HG02981 (cell line): ENCODE data around the gene GLP1R.

Experiments used
- ATAC-seq: cut with Tn5 transposase; IDR thresholded peaks from one replicate; pipeline ENCODE4 v1.9.1; 2021; ENCODE audit warnings: mild to moderate bottlenecking, moderate library complexity; ENCODE audit not compliant: unreplicated experiment

GLP1R gene

DNA sequence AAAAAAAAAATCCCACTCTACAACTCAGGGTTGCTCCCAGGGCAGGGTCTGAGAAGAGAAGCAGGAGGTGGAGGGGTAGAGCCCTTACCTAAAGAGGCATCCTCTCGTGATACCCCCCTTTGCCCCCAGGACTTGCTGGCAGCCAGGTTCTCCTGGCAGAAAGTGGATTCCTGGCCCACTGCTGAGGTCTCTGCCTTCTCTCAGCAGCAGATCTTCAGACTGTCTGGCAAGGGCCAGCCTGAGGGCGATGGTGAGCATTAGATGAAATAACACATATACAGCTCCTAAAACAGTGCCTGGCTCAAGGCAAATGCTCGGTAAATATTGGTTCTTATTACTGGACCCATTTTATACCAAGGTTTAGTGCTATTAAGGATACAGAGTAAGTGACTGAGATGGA, 4.8 kb upstream of the GLP1R start:
- ATAC-seq, result no peak

DNA sequence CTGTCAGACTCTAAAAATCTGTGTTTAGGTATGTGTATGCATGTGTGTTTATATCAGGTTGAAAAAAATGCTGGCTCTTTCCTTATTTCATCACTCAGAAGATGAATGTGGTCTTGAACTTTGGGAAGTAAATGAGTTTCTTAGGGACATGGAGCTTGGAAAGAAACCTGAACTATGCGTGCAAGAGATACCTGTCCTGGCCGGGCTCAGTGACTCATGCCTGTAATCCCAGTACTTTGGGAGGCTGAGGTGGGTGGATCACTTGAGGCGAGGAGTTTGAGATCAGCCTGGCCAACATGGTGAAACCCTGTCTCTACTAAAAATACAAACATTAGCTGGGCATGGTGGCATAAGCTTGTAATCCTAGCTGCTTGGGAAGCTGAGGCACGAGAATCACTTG, 4.4 kb upstream of the GLP1R start:
- no peak for ATAC-seq

DNA sequence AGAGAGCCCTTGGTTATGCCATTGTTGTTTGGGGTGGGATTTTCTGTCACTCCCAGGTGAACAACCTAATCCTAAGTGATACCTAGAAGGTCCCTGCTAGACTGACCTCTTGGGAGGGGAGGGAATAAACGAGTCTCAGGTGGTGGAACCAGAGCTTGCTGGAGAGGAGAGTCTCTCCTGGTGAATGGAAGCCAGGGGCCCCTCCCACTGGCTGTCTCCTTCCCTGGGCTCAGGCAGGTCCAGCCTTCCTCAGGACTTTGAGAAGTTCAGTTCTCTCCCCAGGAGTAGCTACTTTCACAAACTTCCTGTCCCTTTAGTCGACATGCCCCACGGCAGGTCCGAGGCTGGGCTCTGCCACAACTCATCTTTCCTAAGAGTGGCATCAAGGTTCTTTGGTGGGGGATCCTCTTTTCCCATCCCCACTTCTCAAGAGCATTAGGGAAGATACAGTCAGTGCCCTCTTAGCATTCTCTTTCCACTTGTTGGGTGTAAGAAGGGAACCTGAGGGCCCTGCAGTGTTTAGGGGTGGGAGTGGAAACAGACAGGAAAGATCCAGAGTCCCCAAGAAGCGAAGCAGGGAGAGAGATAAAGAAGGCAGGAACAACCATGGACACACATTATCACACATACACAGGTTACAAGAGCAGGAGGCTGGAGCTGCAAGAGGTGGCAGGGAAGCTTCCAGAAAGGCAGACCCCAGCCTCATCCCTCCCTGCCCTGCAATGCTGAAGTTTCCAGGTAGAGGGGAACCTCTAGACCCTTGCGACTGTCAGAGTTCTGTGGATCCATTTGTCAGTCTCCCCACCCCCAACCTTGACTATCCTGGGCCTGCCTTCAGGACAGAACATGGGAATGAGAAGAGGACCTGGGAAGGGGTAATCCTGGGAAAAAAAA, 900 bp upstream of the GLP1R start:
- ATAC-seq, result no peak

DNA sequence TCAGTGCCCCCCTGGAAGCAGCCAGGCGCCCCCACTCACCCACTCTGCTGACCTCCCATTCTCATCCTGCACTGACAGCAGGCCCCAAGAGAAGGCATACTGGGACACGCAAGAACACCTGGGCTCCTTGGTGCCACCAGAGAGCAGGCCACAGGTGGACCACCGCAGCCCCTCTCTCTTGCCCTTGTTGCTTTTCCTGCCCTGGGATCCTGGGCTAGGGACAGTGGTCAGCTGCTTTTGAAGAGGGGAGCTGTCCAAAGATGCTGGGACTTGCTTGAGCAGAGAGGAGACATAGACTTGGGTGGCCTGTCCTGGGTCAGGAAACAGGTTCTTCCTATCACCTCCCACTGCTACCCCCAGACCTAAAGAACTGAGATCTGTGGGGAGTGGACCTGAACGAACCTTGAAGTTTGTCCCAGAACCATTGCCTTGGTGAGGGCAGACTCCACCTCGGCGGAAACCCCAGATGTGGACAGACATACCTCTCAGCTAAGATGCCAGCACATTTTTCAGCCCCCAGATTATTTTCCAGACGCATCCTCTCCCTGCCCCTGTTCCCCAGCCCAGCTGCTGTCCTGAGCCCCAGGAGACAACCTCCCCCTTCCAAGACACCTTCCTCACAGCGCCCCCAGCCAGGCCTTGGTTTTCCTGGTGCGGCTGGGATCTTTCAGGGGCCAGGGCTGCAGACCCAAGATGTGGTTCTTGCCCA, 1.1 kb downstream of the GLP1R start:
- ATAC-seq, result no peak

DNA sequence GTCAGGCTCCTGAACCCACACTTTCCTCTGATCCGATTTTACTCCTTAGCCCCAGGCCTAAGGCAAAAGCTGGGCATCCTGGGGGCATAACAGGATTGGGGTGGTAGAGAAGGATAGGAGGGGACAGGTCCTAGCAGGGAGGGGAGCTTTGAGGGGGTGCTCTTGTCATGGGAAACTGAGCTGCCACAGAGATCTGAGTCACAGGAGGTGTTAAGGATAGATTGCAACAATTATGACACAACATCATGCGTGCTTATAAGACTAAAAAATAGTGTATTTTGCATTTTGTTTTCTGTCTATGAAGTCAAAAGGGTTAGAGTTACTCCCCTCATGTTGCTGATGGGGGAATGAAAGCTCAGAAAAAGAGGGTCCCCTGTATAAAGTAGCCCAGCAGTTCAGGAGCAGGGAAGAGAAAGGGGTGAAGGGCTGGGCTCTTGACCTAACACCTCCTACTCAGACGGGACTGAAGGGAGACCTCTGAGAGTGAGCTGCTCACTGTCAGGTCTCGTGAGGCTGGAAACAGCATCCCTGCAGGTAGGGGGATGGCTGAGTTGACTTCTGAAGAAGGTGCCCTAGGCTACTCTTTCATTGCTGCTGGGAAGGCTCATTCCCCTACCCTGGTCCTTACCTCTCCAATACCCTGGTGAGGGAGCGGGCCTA, 2.0 kb downstream of the GLP1R start:
- no peak for ATAC-seq

DNA sequence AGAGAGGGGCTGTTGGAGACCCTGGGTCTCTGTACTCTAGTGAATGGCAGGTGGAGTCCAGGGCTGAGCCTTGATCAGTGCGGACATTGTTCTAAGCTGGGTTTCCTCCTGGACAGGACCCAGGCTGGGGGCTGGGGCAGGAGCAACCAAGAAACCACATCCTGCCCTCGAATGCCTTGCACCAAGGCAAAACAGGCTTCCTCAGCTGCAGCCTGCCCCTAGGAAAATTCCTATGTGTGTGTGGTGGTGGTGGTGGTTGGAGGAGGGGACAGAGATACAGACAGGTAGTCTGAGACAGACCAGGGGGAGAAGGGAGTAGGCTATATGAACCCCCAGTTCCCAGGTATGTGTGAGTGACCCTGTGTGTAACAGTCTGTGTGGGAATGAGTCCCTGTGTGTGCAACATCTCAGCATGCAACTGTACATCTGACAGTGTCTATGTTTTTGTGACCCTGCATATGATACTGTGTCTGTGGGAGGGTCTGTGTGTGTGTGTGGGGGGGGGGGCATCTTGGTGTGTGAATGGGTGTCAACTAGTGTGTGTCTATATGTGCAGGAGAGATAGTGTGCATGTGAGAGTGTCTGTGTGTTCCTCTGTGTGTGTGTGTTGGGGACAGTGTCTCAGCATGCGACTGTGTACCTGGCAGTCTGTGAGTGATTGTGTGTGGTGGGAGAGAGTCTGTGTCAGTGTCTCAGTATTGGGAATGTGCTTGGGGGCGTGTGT, 3.0 kb downstream of the GLP1R start:
- ATAC-seq, result no peak

DNA sequence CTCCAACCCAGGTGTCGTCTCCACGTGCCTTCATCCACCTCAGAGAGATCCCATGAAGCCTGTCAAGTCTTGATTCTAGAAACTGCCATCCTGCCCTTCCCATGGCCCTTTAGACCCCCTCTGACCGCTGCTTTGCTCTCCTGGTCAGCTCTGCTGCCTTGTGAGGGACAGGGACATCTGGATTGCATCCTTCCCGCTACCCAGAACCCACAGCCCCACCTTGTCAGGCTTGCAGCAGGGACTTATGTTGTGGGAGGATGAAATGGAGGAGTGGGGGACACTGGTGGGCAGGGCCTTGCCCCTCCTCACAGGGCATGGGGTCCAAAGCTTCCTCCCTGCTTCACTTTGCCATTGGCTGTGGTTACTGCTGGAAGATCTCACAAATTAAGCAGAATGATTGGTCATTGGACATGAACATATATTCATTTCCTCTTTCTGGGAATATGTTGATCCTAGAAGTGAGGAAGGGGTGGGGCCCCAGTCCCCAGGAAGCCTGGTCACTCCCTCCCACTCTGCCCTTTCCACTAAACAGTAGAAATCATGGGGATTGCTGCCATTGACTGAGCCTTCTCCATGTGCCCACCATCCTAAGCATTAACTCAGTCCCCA, 4.5 kb downstream of the GLP1R start:
- ATAC-seq, result no peak

DNA sequence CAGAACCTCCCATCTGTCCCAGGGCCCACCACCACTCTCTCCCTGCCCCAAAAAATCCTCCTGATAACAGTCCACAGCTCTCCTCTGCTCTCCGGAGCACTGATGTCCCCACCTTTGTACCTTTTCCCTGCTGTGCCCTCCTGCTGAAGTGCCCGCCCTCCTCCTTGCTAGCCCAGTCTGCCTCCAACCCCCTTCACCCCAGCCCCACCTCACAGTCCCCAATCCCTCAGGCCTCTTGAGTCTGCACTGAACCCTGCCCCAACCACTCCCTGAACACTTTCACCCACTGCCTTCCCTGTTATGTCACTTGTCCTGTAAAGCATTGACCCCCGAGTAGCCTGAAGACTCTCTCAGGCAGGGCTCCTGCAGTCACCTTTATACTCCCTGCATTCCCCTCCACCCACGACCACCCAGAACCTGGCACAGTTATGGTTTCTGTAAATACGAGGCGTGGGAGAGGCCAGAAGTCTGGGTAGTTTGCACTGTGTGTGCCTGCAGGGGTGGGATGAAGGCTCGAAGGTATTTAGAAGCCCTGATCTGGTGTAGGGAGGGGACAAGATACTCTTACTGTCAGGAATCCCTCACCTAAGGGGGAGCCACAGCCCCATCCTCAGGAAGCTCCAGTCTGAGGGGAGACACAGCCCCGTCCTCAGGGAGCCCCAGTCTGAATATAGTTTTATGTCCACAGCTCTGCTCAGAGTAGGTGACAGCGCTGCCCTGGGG, 5.4 kb downstream of the GLP1R start:
- ATAC-seq, result no peak

DNA sequence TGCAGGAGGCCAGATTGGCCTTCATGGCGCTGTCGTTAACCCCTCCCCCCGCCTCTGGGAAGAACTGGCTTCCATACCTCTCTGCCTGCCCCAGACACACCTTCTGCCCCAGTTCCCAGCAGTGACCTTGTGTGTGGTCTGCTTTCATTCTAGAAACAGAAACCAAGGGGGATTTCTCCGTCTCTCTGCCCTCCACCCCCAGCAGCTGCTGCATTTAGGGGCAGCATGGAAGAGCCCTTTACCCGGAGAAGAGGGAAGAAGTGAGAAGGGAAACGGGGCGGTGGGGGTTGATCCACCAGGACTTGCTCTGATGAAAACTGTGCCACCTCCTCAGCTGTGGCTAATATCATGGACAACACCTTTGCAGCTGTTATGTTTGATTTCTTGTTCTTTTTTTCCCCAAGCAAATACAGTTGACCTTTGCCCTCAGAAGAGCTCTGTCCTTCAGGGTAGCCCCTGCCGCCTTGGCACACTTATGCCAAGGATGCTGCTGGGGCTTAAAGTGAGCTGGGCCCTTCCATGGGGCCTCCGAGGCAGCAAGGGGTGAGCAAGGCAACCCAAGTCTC, 6.1 kb downstream of the GLP1R start:
- ATAC-seq, result no peak

DNA sequence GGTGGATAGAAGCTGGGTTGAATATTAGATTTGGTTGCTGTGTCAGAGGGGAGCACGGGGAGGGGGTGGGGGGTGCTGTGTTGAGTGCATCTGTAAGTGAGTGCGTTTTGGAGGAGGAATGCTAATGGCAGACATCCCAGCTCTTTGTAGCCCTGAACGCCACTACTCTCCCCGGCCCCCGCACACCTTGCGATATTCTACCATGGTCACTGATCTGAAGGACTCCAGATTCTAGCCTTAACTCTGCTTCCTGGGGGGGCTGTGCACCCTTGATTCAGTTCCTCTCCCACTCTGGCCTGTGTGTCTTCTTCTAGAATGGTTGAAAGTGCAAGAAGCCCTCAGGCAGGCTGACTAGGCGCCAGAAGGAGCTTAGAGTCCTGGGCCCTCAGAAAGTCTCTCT, 7.1 kb downstream of the GLP1R start:
- ATAC-seq, result no peak

DNA sequence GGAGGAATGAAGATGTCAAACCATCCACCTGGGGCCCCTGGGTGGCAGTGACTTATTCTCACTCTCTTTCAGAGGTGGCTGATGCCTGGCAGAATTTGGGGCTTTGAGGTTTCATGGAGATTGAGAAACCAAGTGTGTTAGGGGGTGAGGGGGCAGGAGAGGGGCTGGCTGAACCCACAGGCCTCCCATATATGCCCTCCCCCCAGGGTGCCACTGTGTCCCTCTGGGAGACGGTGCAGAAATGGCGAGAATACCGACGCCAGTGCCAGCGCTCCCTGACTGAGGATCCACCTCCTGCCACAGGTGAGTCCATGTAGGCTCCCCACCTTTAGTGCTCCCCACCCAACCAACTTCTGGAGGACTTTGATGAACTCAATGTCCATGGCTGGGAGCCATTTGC, 7.6 kb downstream of the GLP1R start:
- no peak for ATAC-seq

DNA sequence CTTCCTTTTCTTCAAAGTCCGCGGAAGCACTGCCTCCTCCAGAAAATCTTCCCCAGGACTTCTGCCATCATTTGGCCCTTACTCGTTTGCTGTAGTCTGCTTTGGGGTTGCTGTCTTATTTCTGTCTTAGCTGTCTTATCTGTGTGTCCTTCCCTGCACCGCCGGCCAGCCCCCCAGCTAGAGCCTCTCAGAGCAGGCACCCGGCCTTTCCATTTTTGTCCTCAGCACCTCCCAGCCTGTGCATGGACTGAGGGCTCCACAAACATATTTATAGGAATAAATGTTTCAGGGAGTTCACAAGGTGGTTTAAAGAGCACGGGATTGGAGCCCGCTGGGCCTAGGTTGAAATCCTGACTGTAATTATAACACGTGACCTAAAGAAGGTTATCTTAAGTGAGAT, 8.1 kb downstream of the GLP1R start:
- ATAC-seq, result no peak

DNA sequence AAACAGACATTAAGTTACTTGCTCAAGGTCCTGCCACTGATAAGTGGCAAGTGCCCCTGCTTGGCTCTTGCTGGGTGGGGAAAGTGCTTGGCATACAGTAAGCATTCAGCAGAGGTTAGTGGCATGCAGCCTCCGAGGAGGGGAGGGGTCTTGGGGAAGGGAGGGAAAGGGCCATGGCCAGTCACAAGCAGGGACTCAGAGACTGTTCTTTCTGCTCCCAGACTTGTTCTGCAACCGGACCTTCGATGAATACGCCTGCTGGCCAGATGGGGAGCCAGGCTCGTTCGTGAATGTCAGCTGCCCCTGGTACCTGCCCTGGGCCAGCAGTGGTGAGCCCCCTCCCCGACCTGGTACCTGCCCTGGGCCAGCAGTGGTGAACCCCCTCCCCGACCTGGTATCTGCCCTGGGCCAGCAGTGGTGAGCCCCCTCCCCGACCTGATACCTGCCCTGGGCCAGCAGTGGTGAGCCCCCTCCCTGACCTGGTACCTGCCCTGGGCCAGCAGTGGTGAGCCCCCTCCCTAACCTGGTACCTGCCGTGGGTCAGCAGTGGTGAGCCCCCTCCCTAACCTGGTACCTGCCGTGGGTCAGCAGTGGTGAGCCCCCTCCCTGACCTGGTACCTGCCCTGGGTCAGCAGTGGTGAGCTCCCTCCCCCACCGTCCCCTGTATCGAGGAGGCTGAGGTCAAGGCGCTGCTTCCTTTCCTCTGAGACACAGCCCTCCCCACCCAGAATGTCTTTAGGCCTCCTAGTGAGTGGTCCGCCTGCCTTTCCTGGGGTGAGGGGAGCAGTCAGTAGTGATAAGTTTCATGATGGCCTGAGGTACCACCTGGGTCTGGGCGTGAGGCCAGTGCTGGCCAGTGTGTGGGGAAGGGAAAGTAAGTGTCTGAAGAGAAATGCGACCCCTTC, 8.9 kb downstream of the GLP1R start:
- no peak for ATAC-seq

DNA sequence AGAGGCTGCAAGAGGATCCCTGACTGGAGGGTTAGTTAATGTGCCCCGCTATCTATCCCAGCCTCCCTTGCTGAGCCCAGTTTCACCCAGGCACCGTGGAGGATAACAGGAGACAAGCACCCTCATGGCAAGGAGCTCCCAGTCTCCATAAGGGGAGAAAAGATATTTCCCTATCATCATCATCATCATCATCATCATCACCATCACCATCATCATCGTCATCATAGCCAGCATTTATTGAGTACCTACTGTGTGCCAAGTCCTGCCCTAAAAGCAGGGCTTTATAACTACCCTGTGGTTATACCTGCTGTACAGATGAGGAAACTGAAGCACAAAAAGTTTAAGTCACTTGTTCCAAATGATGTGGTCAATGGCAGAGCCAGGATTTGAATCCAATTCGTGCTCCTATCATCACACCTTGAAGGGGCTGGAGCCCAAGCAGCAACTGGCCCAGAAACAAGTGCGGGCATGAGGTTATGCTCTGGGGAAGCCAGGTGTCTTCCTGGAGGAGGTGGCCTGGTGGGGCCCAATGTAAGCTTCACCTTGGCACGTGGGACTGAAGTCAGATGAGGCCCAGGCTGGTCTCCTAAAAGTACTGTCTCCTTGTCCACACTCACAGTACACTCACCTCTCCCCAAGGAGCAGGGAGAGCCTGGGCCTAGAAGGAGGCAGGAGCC, 10.0 kb downstream of the GLP1R start:
- ATAC-seq, result no peak

DNA sequence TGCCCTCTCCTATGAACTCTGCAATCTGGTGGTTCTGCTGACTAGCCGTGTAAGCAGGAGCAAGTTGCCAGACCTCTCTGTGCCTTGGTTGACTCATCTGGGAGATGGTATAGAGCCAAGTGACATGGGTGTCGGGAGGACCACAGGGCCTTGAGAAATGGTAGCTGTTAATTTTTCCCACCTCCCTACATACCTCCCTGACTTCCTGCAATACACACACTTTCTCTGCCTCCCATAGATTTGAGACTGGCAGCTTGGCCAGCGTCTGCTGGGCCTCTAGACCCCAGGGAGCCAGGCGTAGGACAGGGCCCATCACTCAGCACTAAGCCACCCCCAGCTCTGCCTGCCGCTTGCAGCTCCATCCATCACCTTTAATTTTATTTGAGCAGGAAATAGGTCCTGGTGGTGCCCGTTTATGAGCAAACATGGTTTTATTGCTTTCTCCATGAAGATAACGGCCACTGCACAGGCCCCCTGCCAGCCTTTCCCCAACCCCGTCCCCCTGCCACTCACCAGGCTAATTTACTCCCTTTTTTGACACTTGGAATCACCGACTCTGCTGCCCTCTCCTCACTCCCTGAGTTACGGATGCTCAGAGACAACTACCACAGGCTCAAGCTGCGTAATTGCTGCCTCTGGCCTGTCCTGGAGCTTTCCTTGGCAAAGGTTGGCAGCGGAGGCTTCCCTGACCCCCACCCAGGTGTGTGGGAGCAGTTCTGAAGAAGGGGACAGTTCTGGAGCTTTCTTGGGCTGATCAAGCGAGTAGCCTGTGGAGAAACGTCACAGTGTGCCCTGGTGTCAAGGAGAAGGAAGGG, 11.1 kb downstream of the GLP1R start:
- no peak for ATAC-seq

DNA sequence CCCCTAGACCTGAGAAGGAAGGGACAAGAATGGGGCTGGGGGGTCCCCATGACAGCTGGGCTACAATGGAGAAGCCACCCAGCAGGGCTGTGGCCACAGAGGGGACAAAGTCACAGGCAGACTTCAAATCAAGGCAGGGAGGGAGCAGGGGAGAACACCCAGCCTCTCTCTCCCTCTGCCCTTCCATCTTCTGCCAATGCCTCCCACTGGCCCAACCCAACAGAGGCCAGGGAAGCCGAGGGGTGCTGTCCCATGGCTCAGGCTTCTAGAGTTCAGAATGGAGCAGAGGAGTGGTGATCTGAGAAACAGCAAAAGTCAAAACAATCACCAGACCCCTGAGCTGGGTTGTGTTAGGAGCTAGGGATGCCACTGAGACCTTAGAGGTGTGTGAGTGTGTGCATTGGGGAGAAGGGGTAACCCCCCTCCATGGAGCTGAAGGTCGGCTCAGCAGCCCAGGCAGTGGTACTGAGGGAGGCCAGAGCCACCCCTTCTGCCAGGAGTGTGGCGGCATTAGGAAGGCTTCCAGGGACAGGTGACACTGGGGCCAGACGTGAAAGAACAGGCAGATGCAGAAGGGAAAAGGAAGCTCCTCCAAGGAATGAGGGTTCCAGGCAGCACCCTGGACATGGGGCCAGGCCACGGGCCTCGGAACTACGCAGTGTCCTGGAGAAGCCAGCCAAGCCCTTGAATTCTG, 12.0 kb downstream of the GLP1R start:
- no peak for ATAC-seq

DNA sequence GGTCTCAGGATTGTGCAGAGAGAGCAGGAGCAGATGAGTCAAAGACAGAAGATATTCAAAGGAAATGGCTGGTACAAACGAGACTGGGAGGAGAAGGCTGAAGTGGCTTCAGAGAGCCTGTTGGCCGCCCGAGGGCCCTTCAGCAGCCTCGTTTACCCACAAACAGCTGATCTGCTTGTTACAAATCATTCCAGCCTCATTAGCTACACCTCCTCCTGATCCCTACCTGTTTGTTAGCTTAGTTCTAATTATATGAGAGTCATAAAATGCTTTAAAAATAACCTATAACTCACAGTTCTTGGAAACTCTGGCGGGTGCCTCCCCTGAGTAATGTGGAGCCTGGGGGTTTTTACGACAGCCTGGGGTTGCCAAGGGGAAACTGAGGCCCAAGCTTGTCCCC, 12.6 kb downstream of the GLP1R start:
- ATAC-seq, result no peak
